GM21528 (cell line): ENCODE data around the gene RALGAPB.
"Not testable (repeated sequence)": the region's sequence is repeated elsewhere in the genome, so short reads cannot be mapped to it uniquely, and the experiment has no call there.

Experiments used
- ATAC-seq: cut with Tn5 transposase; IDR thresholded peaks from one replicate; pipeline ENCODE4 v1.9.1; 2021; ENCODE audit warnings: mild to moderate bottlenecking, moderate library complexity; ENCODE audit not compliant: unreplicated experiment, low FRiP score

Gene RALGAPB

GRCh38 chr20:38581013-38581412, 108.4 kb downstream of the RALGAPB start, which contains the start of gene ADIG:
Gene ADIG (plus strand): TSS chr20:38581197. CDS start chr20:38581251, 54 bp downstream.
- ATAC-seq: no peak

- ATAC-seq: no peak
These were observed 109.3 kb downstream of the RALGAPB start for GRCh38 chr20:38581830-38582358.

- no peak for ATAC-seq
These were observed 110.7 kb downstream of the RALGAPB start for GRCh38 chr20:38583306-38583705.

- no peak for ATAC-seq
These were observed 111.6 kb downstream of the RALGAPB start for GRCh38 chr20:38584099-38584763.

- no peak for ATAC-seq
These were observed 112.9 kb downstream of the RALGAPB start for GRCh38 chr20:38585404-38586180.

GRCh38 chr20:38586181-38586525, 113.5 kb downstream of the RALGAPB start:
- ATAC-seq: no peak

- no peak for ATAC-seq
These were observed 115.7 kb downstream of the RALGAPB start for GRCh38 chr20:38588303-38588702.

- ATAC-seq: no peak
These were observed 116.7 kb downstream of the RALGAPB start for GRCh38 chr20:38589351-38589750.

GRCh38 chr20:38589967-38590675, 117.5 kb downstream of the RALGAPB start:
- ATAC-seq: no peak

- no peak for ATAC-seq
These were observed 118.2 kb downstream of the RALGAPB start for GRCh38 chr20:38590676-38591473.

GRCh38 chr20:38591474-38592410, 119.1 kb downstream of the RALGAPB start:
- ATAC-seq: no peak

- not testable (repeated sequence) for ATAC-seq
These were observed 119.8 kb downstream of the RALGAPB start for GRCh38 chr20:38592411-38592790.

GRCh38 chr20:38594281-38594680, 121.6 kb downstream of the RALGAPB start:
- ATAC-seq: not testable (repeated sequence)

GRCh38 chr20:38595886-38596285, 123.2 kb downstream of the RALGAPB start:
- ATAC-seq: not testable (repeated sequence)

GRCh38 chr20:38599410-38599882, 126.8 kb downstream of the RALGAPB start:
- no peak for ATAC-seq

- ATAC-seq: no peak
These were observed 127.4 kb downstream of the RALGAPB start for GRCh38 chr20:38600057-38600456.

GRCh38 chr20:38601216-38602184, 128.9 kb downstream of the RALGAPB start, which contains the start of gene ARHGAP40:
Gene ARHGAP40 (plus strand): TSS chr20:38601809.
- ATAC-seq: no peak

GRCh38 chr20:38602185-38602581, 129.5 kb downstream of the RALGAPB start:
- ATAC-seq: no peak
